GM19035 (cell line): ENCODE results near the gene BST2.

Experiments used
- ATAC-seq: cut with Tn5 transposase; IDR thresholded peaks from one replicate; pipeline ENCODE4 v1.9.1; 2021; ENCODE audit not compliant: unreplicated experiment

The BST2 gene

DNA sequence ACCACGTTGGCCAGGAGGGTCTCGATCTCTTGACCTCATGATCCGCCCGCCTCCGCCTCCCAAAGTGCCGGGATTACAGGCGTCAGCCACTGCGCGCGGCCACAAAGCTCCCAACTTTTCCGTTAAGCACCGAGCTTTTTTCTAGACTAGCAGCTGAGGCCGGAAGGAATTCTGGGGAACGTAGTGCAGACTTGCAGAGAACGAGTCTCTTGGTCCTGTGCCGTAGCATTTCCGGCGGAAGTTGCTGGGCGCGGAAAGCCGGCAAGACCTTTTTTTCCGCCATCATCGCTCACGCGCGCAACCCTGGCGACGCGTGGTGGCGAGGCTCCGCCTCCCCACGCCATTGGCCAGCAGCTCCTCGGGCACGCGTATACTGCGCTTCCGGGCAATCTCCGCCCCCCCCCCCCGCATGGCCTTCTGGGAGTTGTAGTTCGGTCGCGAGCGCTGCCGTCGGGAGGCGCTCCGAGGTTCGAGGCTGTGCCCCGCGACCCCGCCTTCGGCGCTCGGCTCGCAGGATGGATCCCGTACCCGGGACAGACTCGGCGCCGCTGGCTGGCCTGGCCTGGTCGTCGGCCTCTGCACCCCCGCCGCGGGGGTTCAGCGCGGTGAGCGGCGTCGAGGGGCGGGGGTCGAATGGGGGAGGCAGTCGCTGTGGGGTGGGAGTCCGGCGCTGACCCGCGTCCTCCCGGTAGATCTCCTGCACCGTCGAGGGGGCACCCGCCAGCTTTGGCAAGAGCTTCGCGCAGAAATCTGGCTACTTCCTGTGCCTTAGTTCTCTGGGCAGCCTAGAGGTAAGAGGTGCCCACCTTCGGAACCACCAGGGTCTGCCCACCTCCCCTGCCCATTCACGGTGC lies 14.4 kb upstream of the BST2 start, which contains the start of gene MVB12A:
Gene MVB12A (plus strand): TSS at position 427 of the 854 bp plus-strand sequence. CDS start 89 bp downstream, at position 516.
- ATAC-seq, result peak; percentile 89

DNA sequence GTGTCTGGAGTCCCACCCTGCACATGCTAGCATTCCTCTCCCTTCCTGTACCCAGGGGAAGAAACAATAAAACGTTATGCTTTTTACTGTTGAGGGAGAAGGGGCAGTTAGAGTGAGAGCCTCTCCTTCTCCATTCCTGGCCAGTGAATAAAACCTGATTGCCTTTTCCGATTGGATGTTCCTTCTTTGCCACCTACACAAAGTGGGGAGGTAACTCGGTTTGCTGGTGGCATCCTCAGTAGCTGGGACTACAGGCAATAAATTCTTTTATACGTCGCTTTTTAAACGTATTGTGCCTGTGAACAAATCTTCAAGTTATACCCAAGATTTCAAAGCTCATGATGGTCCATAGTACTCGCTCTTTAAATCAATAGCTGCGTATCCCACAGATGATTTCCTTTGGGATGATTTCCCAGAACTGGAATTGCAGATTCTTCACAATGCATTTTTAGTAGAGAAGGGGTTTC lies 13.8 kb upstream of the BST2 start:
- no peak for ATAC-seq

DNA sequence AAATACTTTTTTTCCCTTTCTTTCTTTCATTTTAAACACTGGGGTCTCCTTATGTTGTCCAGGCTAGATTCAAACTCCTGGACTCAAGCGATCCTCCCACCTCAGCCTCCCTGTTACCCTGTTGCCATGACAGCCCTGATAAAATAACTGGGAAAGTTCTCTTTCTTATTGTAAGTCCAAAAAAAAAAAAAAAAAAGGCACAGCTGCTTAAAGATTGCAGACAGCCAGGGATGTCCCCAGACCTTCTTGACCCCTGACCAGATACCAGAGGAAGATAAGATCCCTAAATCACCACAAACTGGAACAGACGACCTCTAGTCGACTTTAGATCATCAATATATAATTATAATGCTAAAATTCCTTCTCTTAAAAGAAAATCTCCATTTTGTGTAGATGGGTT lies 13.3 kb upstream of the BST2 start:
- ATAC-seq, result no peak

DNA sequence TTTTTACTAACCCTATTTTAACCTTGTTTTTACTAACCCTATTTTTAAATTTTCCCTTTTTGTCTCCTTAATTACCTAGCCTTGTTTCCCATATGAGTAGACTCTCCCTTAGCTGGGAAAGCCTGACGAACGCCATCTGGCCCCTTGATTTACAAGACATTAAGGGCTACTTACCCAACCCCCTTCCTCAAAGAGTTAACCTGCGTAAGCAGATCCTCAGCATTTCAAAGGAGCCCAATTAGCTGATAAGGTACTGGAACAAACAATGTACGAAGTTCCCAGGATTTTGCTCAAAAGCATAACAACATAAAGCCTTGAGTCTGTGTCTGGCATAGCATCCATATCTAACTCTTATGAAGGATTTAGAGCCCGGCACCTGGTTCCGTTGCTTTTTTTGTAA lies 9.7 kb upstream of the BST2 start:
- ATAC-seq, result no peak

DNA sequence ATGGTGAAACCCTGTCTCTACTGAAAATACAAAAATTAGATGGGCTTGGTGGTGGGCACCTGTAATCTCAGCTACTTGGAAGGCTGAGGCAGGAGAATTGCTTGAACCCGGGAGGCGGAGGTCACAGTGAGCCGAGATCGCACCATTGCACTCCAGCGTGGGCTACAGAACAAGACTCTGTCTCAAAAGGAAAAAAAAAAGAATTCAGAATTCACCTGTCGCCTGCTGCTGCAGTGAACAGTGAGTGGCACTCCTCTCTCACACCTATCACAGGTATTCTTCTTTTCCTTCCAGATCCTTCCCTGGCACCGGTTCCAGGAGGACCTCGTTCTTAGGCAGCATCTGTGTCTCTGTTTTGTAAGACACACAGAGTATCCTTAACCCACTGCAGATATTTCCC lies 8.7 kb upstream of the BST2 start:
- ATAC-seq, result no peak

DNA sequence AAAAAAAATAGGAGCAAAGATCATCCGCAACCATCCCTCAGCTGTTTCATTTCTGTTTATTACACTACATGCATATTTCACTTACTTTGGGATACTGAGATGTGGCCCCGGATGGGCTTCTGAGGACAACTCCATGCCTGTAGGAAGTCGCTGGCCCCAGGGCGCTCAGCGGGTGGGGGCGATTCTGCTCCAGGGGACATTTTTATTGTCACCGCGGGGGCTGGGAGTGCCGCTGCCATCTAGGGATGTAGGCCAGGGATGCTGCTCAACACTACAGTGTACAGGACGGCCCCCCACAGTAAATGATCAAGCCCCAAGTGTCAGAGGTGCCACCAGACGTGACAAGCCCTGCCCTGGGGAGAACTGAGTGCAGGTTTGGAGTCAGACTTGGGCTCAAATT lies 6.4 kb upstream of the BST2 start:
- no peak for ATAC-seq

DNA sequence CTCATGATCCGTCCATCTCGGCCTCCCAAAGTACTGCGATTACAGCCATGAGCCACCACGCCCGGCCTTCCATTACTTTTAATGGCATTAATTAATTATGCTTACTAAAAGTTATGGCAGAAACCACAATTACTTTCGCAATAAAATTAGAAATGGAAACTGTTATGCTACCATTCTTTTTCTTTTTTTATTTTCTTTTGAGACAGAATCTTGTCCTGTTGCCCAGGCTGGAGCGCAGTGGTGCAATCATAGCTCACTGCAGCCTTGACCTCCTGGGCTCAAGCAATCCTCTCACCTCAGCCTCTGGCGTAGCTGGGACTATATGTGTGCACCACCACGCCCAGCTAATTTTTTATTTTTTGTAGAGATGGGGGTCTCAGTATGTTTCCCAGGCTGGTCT lies 4.6 kb upstream of the BST2 start:
- no peak for ATAC-seq

DNA sequence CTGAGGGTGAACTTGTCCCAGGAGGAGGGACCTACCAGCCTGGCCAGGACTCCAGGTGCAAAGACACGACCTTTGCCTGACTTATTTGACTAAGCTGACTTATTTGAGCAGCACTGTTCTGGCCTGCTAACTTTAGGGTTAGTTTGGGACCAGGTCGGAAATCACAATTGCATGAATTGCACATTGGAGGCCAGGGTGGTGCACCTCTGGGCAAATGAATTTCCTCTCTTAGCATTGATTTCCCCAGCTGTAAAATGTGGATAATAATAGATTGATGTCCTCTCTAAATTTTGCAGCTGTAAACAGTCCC lies 1.4 kb upstream of the BST2 start:
- ATAC-seq, result peak; percentile 1

DNA sequence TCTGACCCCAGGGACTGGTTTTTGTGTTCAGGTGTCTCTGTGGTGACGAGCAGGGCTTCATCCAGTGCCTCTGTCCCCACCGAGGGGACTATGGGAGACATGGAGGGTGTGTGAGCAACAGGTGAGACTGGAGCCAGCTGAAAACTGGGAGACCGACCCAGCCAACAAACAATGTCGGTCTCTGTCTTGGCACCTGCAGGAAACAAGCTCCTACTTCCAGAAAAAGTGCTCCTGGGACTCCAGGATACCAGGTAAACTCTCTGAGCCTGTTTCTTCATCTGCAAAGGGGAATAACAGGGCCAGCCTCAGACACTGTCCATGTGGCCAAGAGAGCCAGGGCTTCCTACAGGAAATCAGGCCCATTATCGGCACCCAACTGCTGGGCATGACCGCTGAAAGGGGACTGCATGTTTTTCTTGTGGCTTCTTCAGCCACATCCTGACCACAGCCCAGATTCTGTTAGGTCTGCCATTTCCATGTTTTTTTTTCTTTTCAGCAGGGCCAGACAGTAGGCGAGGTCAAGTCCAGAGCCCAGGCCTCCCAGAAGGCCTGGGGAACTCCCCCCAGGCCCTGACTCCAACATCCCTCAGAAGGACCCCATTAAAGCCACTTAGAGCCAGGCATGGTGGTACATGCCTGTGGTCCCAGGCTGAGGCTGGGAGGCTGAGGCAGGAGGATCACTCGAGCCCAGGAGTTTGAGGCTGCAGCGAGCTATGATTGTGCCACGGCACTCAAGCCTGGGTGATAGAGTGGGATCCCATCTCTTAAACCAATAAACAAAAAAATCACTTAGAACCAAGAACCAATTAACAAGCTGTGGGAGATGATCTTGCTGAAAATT lies 836 bp upstream of the BST2 start:
- peak; percentile 22 for ATAC-seq

DNA sequence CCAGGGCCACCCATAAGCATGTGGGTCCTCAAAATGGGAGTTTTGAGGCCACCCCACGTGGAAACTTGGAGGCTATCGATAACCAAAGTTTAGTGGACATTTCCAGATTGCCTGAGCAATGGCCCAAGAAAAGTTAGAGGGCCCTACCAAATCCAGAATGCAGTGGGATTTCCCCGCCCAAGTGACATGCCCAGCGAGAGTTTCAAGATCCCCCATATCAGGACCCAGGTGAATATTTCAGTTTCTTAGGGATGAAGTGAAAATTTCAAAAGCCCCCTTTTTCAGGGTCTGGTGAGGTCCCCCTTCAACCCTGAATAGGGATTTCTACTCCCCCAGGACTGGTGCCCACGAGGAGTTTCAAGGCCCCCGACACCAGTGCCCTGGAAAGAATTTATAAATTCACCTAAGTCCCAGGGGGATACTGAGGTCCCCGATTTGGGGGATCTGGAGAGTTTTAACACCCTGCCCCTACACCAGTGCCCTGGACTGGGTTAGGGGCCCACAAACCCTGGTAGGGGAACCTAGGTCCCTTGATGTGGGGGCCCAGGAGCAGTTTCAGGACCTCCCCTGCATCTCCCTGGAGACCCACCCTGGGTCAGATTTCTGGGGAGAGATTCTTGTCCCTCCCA lies 695 bp downstream of the BST2 start:
- no peak for ATAC-seq

DNA sequence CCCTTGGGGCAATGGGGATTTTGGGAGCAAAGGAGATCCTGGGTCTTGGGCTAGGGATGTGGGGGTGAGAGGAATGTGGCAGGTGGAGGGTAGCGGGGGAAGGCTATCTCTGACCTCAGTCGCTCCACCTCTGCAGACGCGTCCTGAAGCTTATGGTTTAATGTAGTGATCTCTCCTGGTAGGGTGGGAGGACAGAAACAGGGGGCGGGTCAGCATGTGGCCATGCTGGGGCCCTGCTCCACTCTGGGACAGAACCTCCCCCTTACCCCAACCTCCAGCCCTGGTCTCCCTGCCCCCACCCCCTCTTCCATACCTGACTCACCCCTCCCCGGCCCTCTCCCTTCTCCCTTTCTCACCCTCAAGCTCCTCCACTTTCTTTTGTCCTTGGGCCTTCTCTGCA lies 1.4 kb downstream of the BST2 start:
- no peak for ATAC-seq

DNA sequence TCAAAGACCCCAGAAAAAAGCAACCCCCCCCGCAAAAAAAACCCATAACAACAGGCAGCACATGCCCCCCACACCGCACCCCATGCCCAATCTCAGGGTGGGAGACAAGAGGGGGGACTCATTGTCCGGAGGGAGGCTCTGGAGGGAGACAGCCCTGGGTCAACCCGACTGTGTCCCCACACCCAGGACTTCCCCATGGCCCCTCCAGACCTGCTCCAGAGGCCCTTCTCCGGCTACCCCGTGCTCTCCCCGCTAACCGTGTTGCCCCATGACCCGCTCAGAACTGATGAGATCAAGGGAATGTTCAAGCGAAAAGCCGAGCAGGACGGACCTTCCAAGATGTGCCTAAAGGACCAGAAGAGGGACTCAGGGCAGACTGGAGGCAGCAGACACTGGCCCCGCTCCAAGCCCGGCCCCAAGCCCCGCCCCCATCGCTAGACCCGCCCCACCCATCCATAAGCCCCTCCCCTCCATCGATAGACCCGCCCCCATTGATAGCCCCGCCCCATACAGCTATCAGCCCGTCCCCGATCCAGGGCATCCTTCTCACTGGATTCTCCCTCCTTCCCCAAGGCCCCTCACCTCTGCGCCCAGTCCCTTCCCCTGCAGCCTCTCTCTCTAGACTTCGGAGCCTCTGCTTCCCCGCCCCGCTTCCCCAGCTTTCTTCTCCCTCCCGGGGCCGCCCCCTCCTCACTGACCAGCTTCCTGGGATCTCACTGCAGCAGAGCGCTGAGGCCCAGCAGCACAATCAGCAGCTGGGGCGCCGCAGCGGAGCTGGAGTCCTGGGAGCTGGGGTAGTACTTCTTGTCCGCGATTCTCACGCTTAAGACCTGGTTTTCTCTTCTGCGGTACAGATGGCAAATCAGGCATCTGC lies 2.2 kb downstream of the BST2 start:
- ATAC-seq, result no peak

DNA sequence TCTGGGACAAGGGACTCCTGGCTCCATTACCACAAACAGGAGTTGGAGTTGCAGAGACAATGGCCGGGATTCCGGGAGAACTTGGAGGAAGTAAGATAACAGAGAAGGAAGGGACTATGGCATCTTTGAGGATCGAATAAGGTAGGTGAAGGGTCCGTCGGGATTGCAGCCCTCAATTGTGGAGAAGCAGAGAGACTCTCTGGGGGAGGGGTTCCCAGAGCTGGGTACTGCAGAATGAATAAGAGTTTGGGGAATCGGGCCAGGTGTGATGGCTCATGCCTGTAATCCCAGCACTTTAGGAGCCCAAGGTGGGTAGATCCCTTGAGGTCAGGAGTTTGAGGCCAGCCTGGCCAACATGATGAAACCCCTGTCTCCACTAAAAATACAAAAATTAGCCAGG lies 3.8 kb downstream of the BST2 start:
- no peak for ATAC-seq

DNA sequence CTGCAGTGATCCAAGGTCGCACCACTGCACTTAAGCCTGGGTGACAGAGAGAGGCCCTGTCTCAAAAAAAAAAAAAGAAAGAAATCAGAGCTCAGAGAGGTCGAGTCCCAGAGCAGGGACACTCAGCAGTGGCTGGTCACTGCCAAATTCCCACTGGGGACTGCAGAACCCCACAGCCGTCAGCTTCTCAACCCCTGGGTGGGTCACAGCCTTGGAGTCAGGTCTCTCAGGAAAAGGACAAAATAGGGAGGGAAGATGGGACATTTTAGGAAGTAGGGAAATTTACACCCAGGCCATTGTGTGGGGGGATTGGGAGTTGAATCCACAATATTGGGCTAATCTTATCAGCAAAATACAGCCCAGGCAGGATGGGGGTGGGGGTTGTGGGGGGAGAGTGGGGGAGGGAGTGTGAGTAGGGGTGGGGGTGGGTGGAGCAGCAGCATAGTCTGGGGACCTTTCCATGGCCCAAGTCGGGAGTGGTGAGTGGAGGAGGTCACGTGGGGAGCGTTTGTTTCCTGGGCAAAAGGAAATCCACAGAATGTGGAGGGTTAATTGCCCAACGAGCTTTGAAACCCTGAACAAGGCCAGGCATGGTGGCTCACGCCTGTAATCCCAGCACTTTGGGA lies 6.4 kb downstream of the BST2 start:
- no peak for ATAC-seq

DNA sequence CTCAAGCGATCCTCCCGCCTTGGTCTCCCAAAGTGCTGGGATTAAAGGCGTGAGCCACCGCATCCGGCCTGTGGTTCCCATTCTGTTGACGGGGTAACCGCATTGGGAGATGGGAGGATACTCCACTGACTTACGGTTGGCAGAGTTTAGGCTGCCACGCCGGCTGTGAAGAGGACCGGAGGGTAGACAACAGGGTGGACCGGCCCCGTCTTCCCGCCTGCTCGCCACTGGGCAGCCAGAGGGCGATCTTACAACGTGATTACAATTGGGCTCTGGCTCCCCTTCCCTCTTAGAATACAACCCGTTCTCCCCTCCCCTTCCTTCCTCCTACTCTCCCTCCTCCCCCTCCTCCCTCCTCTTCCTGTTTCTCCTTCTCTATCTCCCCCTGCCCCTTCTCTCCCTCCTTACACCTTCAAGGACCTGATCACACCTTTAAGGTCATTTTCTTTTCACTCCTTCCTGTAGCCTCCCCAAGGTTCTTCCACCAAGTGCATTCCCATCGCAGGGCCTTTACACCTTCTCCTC lies 10.5 kb downstream of the BST2 start:
- ATAC-seq, result no peak

DNA sequence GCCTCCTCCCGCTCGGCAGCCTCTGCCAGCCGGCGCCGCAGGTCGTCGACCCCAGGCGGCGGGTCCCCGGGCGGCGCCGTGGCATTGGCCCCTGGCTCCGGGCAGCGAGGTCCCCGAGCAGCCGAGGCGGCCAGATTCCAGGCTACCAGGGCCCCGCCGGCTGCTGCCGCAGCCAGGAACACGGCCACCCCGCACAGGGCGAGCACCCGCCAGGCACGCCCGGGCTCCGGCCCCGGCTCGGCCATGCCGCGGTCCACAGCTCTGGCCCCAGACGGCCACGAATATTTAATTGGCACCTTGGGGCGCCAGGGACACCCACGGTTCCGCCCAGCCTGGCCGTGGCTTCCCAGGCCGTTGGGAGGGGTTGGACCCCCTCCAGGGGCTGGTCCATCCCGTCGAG lies 11.5 kb downstream of the BST2 start, which contains the start of gene CCDC194:
Gene CCDC194 (minus strand): TSS at position 283 of the 400 bp plus-strand sequence. CDS start 38 bp downstream, at position 245.
- no peak for ATAC-seq

DNA sequence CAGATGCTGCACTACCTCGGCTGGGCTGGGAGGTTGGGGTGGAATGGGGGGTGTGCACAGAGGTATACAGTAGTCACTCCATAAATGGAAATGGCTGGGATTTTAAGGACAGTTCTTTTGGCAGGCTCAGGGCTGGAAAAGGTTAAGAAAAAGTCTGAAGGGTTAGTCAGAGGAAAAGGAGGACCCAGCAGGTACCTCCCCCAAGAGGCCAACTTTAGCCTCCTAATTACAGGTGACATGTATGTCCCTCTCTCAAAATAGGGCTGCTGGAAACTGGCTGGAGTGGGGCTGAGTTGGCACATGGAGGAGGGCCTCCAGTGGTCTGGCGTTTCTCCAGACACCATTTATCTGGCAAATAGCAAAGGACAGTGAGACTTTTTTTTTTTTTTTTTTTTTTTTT lies 12.4 kb downstream of the BST2 start:
- ATAC-seq, result no peak

DNA sequence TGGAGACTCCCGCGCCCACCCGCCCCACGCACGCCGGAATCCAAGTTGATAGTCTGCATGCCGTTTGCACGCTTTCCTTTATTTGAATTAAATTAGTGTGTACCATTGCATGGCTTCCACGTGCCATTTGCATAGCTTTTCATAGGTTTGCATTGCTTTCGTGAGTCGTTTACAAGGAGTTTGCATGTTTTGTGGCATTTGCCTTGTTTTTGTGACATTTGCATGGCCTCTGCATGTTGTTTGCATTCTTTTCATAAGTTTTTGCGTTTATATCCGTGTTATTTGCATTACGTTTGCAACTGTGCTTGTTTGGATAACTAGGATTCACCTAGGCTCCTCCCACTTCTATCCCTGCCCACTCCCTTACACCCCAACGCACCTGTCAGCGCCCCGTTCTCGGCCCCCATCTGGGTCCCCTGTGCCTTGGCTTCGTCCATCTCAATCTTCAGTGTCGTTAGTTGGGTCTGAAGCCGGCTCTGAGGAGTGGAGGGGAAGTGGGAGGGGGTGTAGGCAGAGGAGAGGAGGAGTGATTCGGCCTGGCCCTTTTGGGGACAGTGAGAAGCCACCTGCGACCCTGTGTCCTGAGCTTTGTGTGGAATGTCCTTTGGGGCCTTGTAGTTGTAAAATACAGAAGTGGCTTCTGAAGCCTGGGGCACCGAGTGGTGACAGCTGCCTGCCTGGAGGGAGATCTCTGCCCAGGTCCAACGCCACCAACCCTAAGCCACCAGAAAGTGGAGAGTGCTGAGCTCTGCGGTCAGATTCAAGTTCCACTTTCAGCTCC lies 13.9 kb downstream of the BST2 start:
- ATAC-seq, result no peak
